Naive B cell (primary cell): ENCODE data around the gene CLEC4G. TPM values are rescaled to one million over a fixed set of nuclear protein-coding genes. Genes with fewer than 3 reads are reported as not detected.

ENCODE experiments used
- ATAC-seq, 2 donors: fragments of 150-1000 bp; cut with Tn5 transposase; 2 replicates each; pipeline ENCODE4 v1.10.0; 2021; ENCODE audit warnings: low read depth in 2 of 2, mild to moderate bottlenecking in 2 of 2, moderate library complexity in 2 of 2
- DNase-seq: peaks from one replicate; pipeline ENCODE4 v3.0.0; 2022
- H3K27ac Mint-ChIP-seq, 6 donors: one replicate each; pipeline ENCODE4 v1.8.0; 2020 to 2022; ENCODE audit warnings: mild to moderate bottlenecking in 6 of 6, mixed read lengths in 6 of 6, moderate library complexity in 5 of 6, inconsistent platforms in 2 of 6
- H3K27me3 Mint-ChIP-seq, 3 donors: one replicate each; pipeline ENCODE4 v1.8.0; 2021 to 2022; ENCODE audit warnings: mixed read lengths in 3 of 3, mild to moderate bottlenecking in 1 of 3
- H3K36me3 Mint-ChIP-seq, 2 donors: one replicate each; pipeline ENCODE4 v1.8.0; 2020 to 2022; ENCODE audit warnings: mixed read lengths in 2 of 2, inconsistent platforms in 1 of 2, mild to moderate bottlenecking in 1 of 2
- H3K4me1 Mint-ChIP-seq, 3 donors: one replicate each; pipeline ENCODE4 v1.8.0; 2020 to 2022; ENCODE audit warnings: mixed read lengths in 3 of 3, inconsistent platforms in 1 of 3, mild to moderate bottlenecking in 1 of 3, moderate library complexity in 1 of 3
- H3K4me3 Mint-ChIP-seq, 8 donors: one replicate each; pipeline ENCODE4 v1.8.0; 2020 to 2022; ENCODE audit warnings: mild to moderate bottlenecking in 8 of 8, mixed read lengths in 8 of 8, moderate library complexity in 8 of 8, inconsistent platforms in 2 of 8
- H3K9me3 Mint-ChIP-seq, 7 donors: one replicate each; pipeline ENCODE4 v1.8.0; 2020 to 2022; ENCODE audit warnings: mixed read lengths in 7 of 7, mild to moderate bottlenecking in 5 of 7, inconsistent platforms in 2 of 7, moderate library complexity in 1 of 7
- polyA plus RNA-seq, 6 donors: library from polyadenylated mRNA; unstranded; fragments of 300-500 nt; fragmentation: Illumina TruSeq; gene quantifications; one replicate each; pipeline ENCODE4 v1.2.3, GENCODE V29; 2021; ENCODE audit warnings: low read depth in 6 of 6

The CLEC4G gene
- polyA plus RNA-seq, 6 donors from 2014 or later = 1.4 to 3.2 (median 1.8) TPM

DNA sequence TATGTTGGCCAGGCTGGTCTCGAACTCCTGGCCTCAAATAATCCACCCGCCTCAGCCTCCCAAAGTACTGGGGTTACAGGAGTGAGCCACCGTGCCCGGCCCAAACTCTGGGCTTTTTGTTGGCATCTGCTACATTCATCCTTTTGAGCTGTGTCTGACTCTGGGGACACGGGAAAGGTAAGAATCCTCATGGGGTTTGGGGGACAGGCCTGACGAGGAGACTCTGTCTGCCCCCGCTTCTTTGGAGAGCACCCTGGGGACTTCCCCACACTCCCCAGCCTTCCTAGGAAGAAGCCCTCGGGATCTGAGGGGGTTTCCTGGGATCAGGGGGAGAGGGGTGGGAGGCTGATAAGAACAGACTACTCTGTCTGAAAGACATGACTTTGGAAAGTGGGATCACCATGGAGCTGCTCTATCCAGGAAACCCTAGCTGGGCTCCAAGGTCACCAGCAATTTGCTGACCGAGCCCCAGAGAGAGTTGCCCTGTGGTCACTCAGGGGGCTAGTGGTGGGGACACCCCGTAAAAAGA, 21.9 kb downstream of the CLEC4G start:
- peak overlapping the region; percentile 43 to 99 (median 92) for H3K27ac Mint-ChIP-seq
- no peaks in the 10 kb centered on the region for H3K27me3 Mint-ChIP-seq
- peaks cover 33 to 77% (median 60%) of the 10 kb centered on the region in 3 donors for H3K4me1 Mint-ChIP-seq
- no peaks in the 10 kb centered on the region for H3K36me3 Mint-ChIP-seq
- ATAC-seq (no peak), DNase-seq (no peak)
- no peaks in the 10 kb centered on the region for H3K9me3 Mint-ChIP-seq
- peak overlapping the region in 6 of 8 donors; percentile 18 to 86 (median 63) for H3K4me3 Mint-ChIP-seq

DNA sequence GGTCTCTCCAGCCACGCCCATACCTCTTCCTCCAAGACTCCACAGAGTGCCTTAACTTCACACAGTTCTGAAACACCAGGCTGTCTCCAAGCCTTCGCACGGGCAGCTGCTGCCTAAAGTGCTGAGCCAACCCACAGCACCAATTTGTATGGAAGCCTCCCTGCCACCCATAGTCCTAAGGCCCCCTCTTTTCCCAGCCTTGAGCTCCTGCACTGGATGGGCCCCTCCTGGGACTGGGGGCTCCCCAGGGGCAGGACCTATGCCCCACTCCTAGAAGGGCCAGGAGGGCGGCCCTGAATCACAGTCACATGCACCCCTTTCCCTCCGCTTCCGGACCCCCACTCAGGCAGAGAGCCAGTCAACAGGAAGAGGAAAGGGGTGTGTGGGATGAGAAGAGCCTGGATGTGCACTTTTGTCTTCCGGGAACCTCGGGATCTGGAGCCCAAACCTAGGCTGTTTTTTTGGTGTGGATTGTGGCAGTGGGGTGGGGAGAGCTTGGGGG, 24.9 kb downstream of the CLEC4G start:
- Mint-ChIP-seq H3K9me3 (no peaks in the 10 kb centered on the region), H3K4me1 (peaks cover 4 to 87% (median 72%) of the 10 kb centered on the region in 3 donors), H3K36me3 (no peaks in the 10 kb centered on the region), H3K4me3 (peak overlapping the region; percentile 41 to 92 (median 84)), H3K27me3 (no peaks in the 10 kb centered on the region), H3K27ac (peak overlapping the region; percentile 99 to 100 (median 100))
- ATAC-seq (no peak), DNase-seq (no peak)

DNA sequence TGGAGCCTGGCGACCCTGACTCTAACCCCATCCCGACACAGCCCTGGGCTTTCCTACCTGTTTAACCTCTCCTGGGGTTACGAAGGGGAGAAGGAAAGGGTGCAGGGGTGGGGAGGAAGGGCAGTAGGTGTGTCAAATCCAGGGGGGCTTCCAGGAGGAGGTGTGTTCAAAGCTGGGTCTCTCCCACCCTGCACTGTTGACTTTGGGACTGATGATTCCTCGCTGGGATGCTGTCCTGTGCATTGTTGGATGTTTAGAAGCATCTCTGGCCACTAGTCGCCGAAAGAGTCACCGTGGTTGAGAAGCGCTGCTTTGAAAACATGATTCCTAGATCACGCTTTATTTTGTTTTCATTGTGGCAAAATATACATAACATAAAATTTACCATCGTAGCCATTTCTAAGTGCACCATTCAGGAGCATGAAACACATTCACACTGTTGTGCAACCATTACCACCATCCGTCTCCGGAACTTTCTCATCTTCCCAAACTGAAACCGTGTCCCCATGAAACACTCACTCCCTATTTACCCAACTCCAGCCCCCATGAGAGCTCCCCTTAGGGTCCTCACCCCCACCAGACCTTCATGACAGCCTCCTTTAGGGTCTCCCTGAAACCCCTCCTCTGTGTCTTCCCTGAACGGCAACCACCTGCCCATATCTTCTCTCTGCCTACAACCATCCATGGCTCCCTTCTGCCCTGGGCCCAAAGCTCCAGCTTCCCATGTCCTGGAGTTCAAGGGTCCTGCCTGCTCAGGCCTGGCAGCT, 25.5 kb downstream of the CLEC4G start:
- DNase-seq (no peak), ATAC-seq (no peak)
- Mint-ChIP-seq H3K36me3 (no peaks in the 10 kb centered on the region), H3K27ac (peak overlapping the region; percentile 99 to 100 (median 100)), H3K27me3 (no peaks in the 10 kb centered on the region), H3K9me3 (peaks cover 0 to 1% (median 0%) of the 10 kb centered on the region in 7 donors), H3K4me1 (peaks cover 0 to 94% (median 78%) of the 10 kb centered on the region in 3 donors), H3K4me3 (peak overlapping the region; percentile 41 to 92 (median 88))

DNA sequence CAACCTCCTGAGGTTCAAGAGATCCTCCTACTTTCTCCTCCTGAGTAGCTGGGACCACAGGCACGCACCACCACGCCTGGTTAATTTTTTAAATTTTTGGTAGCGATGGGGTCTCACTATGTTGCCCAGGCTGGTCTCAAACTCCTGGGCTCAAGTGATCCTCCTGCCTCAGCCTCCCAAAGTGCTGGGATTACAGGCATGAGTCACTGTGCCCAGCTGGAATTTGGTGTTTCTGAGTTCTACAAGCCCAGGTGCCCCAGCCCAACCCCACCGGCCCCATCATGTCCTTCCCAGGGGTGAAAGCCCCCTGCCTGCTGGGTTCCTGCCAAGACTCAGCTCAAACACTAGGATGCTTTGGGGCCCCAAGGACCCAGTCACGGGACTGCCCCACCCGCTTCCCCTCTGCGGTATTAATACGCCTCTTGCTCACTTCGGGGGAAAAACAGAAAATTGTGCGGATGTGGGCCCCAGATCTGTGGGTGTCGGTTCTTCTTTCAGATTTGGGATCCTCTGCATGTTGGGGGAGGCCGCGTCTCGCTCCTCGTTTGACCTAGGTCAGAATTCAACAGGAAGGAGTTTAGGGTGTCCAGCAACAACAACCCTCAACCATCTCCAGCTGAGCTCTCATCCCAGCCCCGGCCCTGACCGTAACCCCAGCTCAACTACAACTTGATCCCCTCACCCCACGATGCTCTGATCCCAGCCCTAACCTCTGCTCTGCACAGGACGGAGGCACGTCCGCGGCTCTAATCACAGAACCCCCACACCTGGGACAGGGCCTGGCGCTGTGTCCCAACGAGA, 26.3 kb downstream of the CLEC4G start:
- Mint-ChIP-seq H3K4me3 (peak overlapping the region; percentile 59 to 92 (median 88)), H3K27me3 (no peaks in the 10 kb centered on the region), H3K36me3 (no peaks in the 10 kb centered on the region), H3K4me1 (peaks cover 0 to 94% (median 80%) of the 10 kb centered on the region in 3 donors), H3K27ac (peak overlapping the region; percentile 99 to 100 (median 100)), H3K9me3 (peaks cover 0 to 1% (median 0%) of the 10 kb centered on the region in 7 donors)
- peak; percentile 73 to 74 for ATAC-seq
- DNase-seq = peak; percentile 95

DNA sequence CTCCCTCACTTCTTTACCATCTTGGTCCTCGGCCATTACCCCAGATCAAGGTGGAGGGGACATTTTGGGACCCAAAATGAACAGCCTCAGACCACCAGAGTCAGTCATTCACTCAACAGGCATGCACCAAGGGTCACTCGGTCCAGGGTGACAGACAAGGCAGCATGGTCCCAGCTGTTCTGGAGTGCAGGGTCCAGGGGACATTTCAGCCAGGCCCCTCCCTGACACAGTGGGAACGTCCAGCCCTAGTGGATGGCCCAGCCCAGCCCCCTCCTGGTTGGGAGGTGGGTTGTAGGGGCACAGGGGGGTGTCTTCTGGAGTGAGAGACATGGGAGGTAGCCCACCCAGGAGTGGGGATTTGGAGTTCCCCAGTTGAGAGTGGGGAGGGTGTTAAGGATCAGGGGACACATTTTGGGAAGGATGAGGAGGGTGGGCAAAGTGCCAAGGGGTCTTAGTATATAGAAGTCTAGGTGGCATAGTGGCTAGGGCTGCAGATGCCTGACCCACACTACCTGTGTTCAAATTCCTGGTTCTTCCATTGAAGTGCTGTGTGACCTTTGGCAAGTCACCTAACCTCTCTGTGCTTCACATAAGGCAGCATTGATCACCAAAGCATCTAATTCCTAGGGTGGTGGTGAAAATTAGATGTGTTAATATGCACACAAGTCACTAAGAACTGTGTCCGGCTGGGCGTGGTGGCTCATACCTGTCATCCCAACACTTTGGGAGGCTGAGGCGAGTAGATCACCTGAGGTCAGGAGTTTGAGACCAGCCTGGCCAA, 27.4 kb downstream of the CLEC4G start:
- peak overlapping the region; percentile 99 to 100 (median 100) for H3K27ac Mint-ChIP-seq
- peaks cover 7 to 8% of the 10 kb centered on the region in 2 donors for H3K36me3 Mint-ChIP-seq
- ATAC-seq (no peak), DNase-seq (no peak)
- H3K4me3 Mint-ChIP-seq = peak overlapping the region; percentile 74 to 97 (median 92)
- peaks cover 0 to 93% (median 77%) of the 10 kb centered on the region in 3 donors for H3K4me1 Mint-ChIP-seq
- H3K9me3 Mint-ChIP-seq = peaks cover 0 to 1% (median 0%) of the 10 kb centered on the region in 7 donors
- no peaks in the 10 kb centered on the region for H3K27me3 Mint-ChIP-seq

DNA sequence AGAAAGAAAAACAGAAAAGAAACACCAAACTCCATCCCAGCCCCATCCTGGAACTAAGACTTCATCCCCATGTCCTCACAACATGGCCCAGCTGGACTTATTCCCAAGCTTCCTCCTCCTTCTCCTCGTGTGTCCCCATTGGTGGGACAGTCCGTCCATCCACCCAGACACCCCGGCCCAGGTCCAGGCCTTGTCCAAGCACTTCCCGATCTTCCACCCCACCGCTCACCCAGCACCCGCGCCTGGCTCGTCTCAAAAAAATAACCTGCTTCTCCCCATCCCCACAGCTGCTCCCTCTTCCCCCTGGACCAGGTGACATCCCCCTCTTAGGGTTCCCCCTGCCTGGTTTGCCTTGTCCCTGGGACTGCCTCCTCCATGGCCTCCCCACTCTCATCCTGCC, 28.6 kb downstream of the CLEC4G start:
- peaks cover 0 to 93% (median 79%) of the 10 kb centered on the region in 3 donors for H3K4me1 Mint-ChIP-seq
- no peaks in the 10 kb centered on the region for H3K27me3 Mint-ChIP-seq
- ATAC-seq (no peak), DNase-seq (no peak)
- peaks cover 0 to 1% (median 0%) of the 10 kb centered on the region in 7 donors for H3K9me3 Mint-ChIP-seq
- H3K27ac Mint-ChIP-seq = peak overlapping the region; percentile 99 to 100 (median 99)
- H3K4me3 Mint-ChIP-seq = peak overlapping the region; percentile 74 to 97 (median 89)
- peaks cover 7 to 15% of the 10 kb centered on the region in 2 donors for H3K36me3 Mint-ChIP-seq

DNA sequence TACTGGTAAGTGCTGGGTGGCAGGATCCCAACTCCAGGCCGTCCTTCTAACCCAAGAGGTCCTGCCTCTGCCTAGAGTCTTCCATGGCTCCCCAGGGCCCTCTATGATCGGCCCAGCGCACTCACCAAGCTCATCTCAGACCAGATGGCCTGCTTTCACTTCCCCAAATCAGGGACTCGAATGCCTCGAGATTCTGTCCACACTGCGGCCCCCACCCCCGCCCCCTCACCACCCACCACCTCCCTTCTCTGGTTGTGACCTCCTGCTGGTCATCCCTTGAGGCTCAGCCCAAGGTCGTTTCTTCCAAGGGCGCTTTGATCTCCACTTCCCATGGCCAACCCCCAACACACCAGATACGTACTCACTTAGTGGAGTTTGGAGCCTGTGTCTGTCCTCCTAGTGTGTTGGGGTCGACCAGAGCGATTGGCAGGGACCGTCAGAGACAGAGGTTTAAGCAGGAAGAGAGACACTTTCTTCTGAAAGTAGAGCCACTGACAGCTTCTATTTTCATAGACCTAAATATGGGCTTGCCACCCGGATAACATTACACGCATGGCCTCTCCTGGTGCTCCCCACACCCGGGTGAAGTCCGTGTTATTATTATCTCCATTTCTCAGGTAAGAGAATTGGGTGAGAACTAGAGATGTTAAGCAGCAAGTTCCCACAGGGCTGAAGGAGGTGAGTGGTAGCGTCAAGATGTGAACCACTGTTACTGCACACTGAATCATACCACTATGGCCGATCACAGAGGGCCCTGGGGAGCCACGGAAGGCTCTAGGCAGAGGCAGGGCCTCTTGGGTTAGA, 30.1 kb downstream of the CLEC4G start, which contains the start of gene FCER2:
FCER2 (minus strand) TSS at position 478 of the 804 bp plus-strand sequence. CDS start 2,371 bp downstream, outside the sequence.
- H3K27me3 Mint-ChIP-seq = no peaks in the 10 kb centered on the region
- ATAC-seq (peak; percentile 65), DNase-seq (peak; percentile 85)
- H3K4me3 Mint-ChIP-seq = peak within 1 kb of the TSS in 7 of 8 donors; percentile 81 to 98 (median 94)
- H3K36me3 Mint-ChIP-seq = peaks cover 7 to 16% of the 10 kb centered on the region in 2 donors
- H3K4me1 Mint-ChIP-seq = peaks cover 0 to 98% (median 87%) of the 10 kb centered on the region in 3 donors
- H3K9me3 Mint-ChIP-seq = peaks cover 0 to 1% (median 0%) of the 10 kb centered on the region in 7 donors
- peak within 1 kb of the TSS; percentile 99 to 100 (median 99) for H3K27ac Mint-ChIP-seq

DNA sequence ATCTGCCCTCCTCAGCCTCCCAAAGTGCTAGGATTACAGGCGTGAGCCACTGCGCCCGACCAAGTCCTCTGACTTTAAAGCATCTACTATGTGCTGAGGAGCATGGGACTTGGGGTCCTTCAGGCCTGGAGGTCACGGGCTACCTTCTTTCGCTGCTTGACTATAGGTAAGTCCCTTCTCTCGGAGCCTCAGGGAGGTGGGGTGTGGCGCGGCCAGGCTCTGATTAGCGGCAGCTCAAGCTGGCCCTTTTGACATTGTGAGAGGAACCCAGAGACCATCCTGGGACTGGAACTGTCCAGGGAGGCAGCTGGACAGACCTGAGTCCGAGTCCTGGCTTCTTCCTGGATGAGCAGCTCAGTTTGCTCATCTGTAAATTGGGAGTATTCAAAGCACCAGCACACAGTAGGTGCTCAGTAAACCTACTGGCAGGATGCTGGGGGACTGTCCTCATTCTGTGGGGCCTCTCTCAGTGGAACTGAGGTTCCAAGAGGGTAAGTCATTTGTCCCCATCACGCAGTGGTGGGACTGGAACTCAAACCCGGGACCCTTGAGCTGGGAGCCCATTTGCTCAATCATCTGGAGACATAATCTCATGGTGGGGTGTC, 30.8 kb downstream of the CLEC4G start:
- Mint-ChIP-seq H3K9me3 (peaks cover 0 to 1% (median 0%) of the 10 kb centered on the region in 7 donors), H3K27ac (peak overlapping the region; percentile 99 to 100 (median 99)), H3K4me3 (peak overlapping the region in 7 of 8 donors; percentile 81 to 98 (median 94)), H3K27me3 (no peaks in the 10 kb centered on the region), H3K4me1 (peaks cover 0 to 98% (median 85%) of the 10 kb centered on the region in 3 donors), H3K36me3 (peaks cover 11 to 22% of the 10 kb centered on the region in 2 donors)
- no peak for ATAC-seq
- DNase-seq = no peak

DNA sequence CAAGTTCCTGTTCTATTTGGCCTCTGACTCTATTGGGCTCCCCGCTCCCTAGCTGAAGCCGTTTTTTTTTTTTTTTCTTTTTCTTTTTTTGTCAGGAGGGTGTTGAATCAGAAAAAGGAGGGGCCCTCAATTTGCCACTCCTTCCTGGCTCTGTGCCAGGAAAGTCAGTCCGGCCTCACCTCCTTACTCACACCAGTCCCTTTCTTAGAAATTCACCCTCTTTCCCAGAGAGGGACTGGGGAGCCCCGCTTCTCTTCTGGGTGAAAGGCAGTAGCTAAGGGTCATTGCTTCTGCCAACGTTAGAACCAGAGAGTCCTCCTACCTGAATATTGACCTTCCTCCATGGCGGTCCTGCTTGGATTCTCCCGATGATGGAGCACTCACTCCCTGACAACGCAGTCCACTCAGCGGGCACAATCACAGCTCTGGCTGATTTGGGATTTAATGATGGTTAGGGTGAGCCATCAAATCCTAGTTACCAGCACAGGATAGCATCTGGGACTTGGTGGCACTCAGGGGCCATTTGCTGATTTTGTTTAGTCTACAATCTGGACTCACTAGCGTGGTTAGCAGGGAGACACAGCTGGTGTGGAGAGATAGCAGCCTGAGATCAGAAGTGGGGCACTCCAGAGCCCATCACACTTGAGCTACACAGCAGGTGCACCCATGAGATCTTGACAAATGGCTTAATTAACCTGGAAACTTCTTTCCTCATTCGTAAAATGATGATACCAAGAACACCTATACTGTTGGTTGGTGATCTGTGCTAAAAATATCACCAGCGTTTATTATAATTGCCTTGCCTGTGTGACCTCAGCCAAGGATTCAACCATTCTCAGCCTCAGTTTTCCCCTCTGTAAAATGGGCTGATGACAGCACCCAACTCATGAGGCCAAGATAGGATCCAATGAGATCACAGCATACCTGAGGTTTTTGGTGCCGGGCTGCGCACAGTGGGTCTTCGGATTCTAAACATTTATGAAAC, 32.2 kb downstream of the CLEC4G start:
- DNase-seq (no peak), ATAC-seq (peak; percentile 8 to 13)
- Mint-ChIP-seq H3K27me3 (no peaks in the 10 kb centered on the region), H3K36me3 (peaks cover 11 to 22% of the 10 kb centered on the region in 2 donors), H3K27ac (peak overlapping the region; percentile 97 to 100 (median 99)), H3K9me3 (peaks cover 0 to 1% (median 0%) of the 10 kb centered on the region in 7 donors), H3K4me1 (peaks cover 0 to 91% (median 80%) of the 10 kb centered on the region in 3 donors), H3K4me3 (peak overlapping the region in 7 of 8 donors; percentile 81 to 98 (median 94))

DNA sequence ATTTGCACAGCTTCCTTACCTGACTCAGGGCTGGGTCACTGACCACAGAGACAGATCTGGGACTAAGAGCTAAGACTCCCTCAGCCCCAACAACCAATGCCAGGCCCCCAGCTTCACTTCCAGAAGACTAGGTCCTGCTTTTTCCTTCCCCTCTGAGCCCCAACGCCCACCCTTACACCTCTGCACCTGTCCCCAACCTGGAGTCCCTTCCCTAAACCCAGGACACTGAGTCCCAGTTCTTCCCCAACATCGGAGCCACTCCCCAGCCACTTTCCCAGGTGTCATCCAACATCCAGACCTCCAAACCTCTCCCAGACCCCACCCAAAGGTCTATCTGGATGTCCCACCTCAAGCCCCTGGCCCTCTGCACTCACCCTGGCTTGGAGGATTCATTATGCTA, 32.9 kb downstream of the CLEC4G start:
- Mint-ChIP-seq H3K4me3 (peak overlapping the region in 7 of 8 donors; percentile 81 to 98 (median 94)), H3K9me3 (peaks cover 0 to 1% (median 0%) of the 10 kb centered on the region in 7 donors), H3K4me1 (peaks cover 0 to 91% (median 79%) of the 10 kb centered on the region in 3 donors), H3K36me3 (peaks cover 11 to 22% of the 10 kb centered on the region in 2 donors), H3K27ac (peak overlapping the region; percentile 93 to 100 (median 98)), H3K27me3 (no peaks in the 10 kb centered on the region)
- DNase-seq (no peak), ATAC-seq (no peak)
